SW480 (cell line): ENCODE data around the gene AIG1.

Experiments
- DNase-seq: peaks from one replicate; pipeline ENCODE4 v3.0.0-alpha.2; 2016; ENCODE audit warnings: low spot score

AIG1 gene

DNA sequence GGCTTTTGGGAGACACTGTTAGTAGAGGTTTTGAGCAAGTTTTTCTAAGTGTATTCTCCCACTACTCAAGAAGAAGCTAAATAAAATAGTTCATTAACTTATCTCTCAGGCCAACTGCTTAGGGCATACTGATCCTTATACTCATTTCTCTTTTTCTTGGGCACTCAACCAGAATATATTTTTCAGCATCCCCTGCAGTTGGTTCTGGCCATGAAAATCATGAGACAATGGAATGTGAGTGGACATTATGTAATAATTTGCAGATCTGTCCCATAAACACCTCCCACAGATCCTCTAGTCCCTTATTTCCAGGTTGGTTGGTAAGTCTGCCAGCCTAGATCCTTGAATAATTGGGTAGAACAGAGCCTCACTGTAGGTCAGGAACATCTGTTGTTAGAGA is 136.7 kb downstream of the AIG1 start:
- no peak for DNase-seq

DNA sequence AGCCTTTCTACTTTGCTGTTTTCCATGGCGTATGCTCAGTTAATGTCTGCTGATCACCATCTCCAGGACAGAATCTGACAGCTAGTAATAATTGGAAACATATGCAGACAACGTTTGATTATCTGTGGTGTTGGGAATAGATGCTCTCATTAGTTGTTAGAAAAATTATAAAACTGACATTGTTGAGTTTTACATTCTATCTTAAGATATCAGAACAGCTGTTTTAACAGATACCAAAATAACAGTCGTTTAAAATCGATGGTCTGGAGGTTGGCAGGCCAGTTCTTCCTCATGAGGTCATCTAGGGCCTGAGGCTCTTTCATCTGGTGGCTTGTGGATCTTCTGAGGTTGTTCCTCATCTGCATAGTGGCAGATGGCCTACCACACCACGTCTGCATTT is 137.6 kb downstream of the AIG1 start:
- no peak for DNase-seq

DNA sequence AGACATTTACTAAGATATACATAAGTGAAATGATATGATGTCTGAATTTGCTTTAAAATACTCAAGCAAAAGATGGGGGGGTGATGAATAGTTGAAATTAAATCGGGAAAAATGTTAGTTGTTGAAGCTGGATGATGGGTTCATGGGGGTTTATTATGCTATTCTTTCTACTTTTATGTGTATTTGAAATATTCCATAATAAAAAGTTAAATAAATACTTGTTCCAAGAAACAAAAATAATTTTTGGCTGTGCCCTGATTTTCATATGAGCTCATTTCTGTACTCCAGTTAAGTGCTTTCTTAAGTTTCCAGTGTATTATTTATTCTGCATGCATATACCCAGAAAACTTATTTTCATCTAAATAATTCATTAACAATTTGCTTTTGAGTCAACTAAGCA is 138.6 kb downstream of the AIG1 start:
- DNase-seq = no peak

DNA sequence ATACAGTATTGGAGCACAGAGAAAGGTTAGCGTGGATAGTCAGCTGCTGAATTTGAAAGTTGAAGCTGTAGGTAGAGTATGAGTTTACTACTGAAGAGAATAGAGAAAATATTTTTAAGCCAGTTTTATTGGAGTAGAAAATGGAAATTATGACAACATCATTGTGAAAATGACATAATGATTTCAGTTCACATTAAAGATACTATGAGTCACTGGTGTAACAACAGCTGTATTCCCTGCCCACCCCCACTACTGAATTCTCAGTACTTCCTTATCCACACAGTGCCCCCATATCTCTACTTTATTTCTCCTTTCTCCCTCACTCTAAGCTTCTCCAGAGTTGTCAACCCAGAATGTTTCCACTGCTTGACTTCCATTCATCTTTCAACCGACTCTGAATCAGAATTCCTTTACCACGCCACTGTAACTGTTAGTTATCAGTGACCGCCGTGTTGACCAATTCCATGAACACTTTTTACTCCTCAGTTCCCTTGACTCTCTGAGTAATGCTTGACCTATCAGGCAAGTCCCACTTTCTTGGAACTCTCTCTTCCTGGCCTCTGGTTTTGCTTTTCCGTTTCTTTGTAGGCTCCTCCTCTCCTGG is 139.6 kb downstream of the AIG1 start:
- no peak for DNase-seq

DNA sequence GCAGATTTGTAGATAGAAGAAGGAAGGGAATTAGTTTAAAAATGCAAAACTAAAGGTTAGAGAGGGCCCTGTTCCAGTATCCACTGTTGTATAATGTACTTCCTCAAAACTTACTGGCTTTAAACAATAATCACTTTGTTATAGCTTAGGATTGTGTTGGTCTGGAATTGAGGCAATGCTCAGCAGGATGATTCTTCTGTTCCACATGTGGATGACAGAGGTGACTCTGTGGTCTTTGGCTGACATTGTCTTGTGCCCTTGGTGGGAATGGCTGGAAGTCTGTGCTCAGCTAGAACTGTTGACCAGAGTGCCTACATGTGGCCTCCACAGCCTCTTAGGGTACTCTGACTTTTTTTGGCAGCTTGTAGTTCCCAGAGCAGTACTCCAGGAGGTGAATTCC is 143.4 kb downstream of the AIG1 start:
- DNase-seq = no peak

DNA sequence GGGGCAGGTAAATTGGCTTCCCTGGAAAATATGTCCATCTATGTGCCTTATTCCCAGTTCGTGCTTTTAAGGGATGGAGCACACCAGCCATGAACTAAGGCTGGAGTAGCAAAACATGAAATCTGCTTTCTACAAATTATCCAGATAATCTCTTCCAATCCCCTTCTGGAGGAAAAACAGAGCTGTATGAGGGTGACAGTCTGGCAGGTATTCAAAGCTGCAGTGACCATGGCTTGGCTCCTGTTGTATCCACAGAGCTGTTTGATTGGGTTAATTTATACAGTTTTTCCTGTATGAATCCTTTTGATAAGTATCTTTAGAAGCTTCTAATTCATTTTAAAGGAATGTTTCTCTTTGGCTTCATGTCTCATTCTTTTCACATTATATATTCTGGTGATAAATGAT is 144.4 kb downstream of the AIG1 start:
- no peak for DNase-seq

DNA sequence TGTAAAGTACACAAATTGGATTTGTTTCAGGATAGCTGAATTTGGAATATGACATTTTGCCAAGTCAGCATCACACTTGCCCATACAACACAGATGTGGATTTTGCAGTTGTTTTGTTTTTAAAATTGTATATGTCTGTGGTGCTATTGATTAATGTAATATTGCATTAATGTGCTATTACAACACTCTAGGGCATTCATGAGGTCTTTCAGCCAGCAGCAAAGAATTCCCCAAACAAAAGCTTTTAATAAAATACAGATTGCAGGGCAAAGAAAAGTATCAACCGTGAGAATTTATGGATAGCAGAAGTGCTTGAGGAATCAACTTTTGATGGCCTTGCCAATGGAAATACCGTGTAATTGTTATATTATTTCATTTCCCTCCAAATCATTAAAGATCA is 144.9 kb downstream of the AIG1 start:
- DNase-seq = no peak

DNA sequence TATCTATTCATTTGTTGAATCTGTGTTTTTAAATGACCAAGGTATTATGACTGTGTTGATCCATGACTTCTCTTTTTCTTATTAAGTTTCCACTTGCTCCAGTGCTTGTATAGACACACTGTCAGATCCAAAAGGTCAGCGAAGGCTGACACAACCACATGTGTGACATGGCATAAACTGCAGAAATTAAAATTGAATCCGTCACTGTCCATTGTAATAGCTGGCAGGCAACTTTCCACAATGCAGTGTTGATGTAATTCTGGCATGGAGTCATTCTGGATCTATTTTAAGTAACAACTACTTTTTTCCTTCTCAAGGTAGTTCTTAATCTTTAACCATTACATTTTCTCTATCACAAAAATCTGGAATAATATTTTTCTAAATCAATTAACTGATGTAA is 145.3 kb downstream of the AIG1 start:
- DNase-seq = no peak

DNA sequence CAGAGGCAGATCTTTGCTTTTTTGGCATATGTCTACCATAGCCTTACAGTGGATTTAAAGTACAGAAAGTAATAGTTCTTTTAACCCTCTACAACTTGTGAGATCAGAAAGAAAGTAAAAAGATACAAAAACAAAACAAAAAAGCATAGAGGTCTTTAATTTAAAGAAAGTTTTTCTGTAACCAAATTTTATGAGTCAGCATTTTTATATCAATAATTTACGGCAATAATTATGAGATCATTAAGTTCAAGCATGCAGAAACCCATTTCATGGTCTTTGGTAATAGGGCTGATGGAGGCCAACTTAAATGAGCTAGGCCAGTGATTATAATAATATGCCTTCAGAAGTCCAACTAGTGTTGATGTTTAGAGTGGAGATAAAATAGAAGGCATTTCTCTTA is 145.9 kb downstream of the AIG1 start:
- no peak for DNase-seq

DNA sequence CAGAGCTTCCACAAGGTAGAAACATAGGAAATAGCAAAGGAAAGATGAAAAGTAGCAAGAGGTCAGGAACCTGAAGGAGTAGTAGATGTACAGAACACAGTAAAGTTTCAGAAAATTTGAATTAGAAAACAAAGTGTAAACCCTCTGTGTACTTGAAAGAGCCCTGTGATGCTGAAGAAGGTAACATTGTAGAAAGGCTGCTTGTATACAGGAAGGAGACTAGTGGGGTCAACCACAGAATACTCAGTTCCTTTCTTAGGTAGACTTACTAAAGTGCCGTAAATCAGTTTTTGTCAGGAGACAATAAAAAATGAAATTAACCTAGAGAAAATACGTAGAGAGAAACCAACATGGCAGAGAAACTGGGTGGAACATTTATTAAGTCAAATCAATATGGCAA is 149.7 kb downstream of the AIG1 start:
- no peak for DNase-seq

DNA sequence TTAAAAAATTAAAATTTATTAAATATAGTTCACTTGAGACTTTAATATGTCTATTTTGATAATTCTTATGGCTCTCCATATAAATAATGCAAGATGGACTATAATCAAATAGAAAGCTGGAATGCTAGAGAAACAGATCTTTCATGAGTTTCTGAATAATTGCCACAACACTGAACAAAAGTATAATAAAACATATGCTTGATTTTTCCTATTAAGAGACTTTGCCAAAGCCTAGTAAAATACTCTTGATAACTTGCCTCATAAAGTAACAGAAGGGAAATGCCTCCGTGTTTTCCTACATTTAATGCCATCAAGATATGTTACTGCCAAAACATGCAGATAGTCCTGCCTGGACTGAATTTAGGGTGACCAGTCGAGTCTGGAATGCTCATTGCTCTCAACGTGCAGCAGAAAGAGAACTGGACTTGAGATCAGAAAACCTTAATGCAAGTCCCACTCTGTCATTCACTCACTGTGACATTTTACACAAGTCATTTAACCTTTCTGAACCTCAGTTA is 153.2 kb downstream of the AIG1 start:
- DNase-seq = no peak

DNA sequence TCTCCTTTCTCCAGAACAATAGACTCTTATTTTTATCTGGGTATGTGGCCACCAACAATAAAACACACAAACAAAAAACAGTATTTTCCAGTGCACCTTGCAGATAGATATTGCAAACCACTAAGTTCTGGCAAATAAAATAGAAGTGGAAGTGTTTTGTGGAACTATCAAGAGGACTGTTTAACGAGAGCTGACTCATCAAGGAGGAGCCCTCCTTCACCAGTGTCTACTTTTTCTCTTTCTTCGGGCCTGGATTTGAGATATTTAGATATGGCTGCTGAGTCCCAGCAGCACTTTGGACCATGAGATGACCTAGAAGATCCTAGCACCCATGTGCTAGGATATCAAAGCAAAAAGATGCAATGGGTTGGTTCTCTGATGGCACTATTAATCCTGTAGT is 154.7 kb downstream of the AIG1 start:
- no peak for DNase-seq

DNA sequence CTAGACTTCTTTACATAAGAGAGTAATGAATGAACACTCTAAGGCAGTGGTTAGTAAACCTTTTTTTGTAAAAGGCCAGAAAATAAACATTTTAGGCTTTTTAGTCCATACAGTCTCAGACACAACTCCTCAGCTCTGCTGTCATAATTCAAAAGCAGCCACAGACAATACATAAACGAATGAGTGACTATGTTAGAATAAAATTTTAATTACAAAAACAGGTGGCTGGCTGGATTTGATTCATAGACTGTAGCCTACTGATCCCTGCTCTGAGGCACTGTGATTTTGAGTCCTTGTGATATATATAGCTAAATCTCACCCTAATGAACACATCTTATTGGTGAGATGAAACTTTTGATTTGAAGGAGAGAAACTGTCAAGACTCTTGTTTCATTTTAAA is 155.1 kb downstream of the AIG1 start:
- no peak for DNase-seq

DNA sequence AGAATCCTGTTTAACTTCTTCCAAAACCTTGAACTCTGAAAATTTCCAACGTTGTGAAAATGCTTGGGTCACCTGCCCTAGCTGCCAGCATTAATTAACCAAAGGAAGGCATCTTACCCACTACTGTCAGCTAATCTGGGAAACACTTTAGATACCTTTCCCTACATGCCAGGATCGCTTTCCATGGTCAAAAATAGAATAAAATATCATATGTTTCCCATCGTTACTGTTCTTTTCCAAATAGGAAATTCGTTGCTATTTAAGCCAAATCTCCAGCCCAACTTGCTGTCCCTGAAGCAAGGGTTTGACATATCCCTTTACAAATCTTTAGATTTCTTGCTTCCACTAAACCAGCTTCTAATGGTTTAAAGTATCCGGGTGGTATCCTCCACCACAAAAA is 157.5 kb downstream of the AIG1 start:
- DNase-seq = no peak

DNA sequence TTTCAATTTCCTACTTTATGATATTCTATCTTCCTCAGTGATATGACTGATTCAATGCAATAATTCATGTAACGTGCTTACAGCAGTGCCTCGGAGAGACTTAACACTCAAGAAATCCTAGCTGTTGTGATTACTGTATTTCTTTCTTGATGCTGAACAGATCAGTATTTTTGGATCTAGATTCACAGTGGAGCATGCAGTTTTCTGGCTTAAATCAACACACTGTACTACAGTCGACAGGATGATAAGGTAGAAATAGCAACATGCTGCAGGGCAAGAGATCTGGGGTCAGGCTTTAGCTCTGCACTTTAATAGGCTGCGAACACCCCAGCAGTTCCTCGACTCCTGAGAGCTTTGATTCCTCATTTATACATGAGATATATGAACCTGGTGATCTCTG is 161.0 kb downstream of the AIG1 start:
- DNase-seq = no peak

DNA sequence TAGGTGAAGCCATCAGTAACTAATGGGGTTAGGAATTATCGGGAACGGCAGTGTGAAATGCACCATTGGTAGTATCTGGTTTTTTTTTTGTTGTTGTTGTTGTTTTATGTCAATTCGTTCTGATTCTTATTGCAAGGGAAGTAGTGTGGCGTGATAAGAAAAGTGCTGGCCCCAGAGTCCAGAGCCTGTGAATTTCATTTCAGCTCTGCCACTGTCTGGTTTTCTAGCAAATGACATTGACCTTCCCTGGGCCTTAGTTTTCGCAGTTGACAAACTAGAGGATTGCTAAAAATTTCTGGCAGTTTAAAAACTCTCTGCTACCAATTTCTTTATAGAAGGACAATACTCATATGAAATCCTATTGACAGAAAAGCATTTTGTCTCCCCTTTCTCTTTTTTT is 161.6 kb downstream of the AIG1 start:
- no peak for DNase-seq

DNA sequence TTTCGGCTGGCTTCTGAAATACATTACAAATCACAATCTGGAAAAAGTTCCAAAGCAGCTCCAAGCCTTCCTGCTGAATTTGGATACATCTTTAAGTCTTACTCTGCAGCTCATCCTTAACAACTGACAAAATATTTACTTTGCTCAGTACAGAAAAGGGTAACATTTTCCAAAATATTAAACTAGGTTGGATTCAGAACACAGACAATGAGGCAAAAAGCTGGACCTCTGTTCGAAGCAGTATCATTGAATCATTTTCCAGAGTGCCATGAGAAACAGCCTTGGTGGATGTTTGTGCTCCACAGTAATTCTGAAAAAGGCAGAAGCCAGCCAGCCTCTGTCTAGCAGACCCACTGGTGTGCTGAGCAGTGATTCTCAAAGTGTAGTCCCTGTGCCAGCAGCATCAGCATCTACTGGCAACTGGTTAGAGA is 162.1 kb downstream of the AIG1 start:
- DNase-seq = no peak

DNA sequence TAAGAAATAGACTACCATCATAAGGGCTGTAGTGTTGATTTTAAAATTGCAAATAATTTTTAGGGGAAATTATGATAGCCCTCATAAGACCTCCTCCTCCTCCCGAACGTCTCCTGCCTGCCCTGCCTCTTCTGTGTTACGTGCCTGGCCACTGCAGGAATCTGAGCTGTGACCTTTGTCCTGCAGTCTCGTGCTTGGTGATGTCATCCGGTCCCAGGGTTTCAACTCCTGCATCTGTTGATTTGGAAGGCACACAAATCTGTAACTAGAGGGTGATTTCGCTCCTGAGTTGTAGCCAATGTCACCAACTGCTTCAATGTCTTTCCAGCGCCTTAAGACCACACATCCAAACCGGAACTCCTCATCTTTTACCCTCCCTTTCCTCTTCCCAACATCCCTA is 163.2 kb downstream of the AIG1 start:
- peak; percentile 49 for DNase-seq

DNA sequence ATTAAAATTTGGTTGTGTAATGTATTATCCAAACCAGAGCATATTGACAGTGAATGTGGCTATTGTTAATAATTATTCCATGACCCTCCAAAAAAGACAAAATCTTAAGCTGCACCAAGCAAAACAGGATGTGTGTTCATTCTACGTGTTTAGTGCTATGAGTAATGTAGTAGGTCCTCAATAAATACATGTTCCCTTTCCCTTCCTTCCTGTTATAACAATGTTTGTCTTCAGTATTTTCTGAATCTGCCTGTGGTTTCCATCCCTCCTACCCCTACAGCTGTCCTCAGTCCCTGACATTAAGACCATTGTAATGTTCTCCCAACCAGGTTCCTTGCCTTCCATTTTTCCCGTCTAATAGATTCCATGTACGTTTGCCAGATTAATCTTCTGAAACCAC is 163.8 kb downstream of the AIG1 start:
- no peak for DNase-seq

DNA sequence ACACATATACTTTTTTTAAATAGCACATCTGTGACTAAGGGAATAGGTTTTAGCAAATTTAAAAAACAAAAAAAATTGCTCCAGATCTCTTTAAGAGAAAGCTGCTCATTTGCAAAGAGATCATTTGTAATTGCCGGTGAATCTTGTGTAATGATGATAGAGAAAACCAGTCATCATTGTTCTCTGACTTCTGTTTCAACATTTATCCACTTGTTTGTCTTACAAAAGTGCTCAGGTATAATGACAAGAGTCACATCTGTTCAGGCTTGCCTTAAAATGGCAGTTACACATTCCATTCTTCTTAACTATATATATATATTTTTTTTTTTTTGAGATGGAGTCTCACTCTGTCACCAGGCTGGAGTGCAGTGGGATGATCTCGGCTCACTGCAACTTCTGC is 165.2 kb downstream of the AIG1 start:
- no peak for DNase-seq

DNA sequence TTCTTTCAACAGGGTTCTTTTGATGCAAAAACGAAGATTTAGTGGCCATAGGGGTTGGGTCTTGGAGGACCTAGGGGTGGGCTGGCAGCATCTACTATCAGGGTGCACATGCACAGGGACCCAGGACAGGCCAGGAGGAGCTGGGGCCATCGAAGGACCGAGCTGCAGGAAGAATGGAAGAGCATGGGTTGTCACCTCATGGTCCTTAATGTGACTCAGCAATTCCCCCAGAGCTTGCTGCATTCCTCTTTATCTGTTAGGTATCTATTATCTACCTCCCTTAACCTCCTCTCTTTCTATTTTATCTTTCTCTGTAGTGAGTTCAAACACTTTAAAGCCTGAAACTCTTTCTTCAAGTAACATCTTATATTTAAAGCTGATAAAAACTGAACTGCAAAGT is 167.0 kb downstream of the AIG1 start:
- DNase-seq = no peak

DNA sequence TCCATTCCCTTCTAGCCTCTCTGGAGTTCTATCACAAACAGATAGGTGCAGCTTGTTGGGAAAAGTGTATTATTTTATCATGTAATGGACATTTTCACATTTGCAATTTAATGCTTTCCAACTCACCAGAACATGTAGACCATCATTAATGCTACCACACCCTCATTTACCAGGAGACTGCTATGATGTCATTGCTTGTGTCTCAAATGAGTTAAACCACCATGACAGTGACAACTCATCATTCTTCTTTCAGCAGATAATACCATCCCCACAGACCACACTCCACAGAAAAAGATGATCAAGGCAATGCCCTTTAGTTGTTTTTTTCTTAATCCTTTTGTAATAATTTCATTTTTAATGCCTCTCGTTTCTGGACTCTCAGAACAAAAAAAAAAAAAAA is 168.7 kb downstream of the AIG1 start:
- no peak for DNase-seq

DNA sequence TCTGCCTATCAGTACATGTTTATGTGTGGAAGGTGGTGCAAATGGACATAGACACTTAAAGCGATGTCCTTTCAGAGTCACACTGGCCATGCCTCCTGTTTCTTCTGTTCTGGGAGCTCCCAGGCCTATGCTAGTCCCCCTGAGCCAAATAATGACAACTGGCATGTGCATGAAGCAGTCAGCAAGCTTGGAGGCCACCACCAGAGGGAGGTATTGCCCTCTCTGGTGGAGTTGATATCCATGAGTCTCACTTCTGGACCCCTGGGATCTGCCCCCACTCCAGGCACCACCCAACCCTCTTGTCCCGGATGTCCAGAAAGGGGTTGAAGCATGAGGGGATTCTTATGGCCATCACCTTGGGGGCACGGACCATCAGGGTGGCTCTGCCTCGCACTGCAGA is 172.2 kb downstream of the AIG1 start:
- DNase-seq = no peak

DNA sequence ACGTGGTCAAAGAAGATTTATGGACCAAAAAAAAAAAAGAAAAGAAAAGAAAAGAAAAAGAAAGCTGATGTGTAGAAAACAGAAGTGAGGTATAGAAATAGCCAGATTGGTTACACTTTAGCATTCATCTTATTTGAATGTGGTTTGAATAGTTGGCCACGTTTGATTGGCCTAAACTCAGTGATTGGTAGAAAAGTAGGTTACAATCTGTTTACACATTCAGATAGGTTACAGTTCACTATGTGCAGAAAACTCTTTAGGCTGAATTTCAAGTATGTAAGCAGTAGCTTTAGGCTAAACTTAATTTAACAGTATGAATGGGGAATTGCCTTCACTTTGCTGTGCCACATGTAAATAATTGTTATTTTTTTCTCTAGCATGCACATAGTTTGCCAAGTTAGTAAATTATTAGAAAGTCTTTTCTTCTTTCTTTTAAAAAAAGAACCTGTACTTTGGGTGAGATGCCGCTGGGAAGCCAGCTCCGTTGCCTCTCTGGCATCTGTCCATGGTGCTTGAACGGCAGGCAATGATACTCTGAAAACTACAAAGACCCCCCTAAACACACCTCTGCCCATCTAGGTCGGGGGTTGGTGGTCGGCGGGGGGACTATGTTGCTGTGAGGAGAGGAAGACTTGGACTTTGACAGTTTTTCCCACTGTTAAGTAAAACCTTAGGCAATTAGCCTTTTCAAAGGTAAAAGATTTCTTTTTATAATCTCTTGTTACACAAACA is 173.0 kb downstream of the AIG1 start:
- DNase-seq = no peak
